GM18868 (cell line): Measurements from ENCODE around the gene FGGY.

ENCODE experiments used
- ATAC-seq: cut with Tn5 transposase; IDR thresholded peaks from one replicate; pipeline ENCODE4 v1.9.1; 2021; ENCODE audit warnings: mild to moderate bottlenecking, moderate library complexity; ENCODE audit not compliant: unreplicated experiment

The FGGY gene

DNA sequence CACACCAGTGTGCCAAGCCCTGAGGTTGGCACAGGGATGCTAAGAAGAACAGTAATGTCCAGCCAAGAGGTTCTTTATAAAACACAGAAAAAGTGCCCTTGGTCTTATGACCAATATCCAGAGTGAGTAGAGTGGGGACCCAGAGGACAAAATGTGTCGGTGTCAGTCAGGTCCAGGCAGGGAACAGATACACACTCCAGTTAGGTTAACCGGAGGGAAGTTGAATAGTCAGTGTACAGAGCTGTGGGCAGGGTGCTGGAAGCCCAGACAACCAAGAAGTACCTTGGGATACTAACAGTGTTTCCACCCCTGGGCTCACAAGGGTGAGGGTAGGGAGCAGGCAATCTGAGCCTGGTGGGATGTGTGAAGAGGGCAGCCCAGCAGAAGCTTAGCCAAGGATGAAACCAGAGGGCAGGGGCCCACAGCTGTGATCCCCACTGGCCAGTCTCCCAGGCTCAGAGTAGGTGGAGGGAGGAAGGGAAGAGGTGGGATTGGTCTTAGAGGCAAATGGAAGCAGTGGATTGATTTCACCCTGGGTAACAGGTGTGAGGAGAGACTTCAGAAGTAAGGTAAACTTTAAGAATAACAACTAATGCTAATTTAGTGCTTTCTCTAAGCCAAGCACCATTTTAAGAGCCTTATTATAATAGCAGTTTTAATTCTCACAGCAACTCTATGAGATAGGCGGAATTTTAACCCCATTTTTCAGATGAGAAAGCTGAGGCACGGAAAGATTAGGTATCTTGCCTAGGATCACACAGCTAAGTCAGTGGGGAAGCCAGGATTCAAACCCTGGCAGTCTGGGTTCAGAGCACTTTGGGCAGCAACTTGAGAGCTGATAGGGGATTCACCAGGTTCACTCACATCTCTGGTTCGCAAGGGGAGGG, 374.4 kb downstream of the FGGY start:
- ATAC-seq: no peak

DNA sequence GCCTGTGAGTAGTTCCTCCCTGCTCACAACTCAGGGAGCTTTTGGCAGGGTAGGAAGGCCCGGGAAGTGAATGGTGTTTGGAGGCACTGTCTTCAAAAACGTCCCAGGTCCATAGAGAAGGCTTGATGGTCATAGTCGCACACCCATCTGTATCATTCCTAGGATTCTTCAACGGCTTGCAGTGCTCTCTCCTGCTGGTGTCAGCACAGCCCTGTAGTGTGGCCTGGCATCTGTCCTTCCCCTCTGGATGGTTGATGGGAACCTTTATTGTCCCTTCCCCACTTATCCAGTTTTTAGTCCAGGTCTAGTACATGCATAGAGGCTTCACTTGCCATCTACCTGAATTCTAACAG, 375.0 kb downstream of the FGGY start:
- no peak for ATAC-seq

DNA sequence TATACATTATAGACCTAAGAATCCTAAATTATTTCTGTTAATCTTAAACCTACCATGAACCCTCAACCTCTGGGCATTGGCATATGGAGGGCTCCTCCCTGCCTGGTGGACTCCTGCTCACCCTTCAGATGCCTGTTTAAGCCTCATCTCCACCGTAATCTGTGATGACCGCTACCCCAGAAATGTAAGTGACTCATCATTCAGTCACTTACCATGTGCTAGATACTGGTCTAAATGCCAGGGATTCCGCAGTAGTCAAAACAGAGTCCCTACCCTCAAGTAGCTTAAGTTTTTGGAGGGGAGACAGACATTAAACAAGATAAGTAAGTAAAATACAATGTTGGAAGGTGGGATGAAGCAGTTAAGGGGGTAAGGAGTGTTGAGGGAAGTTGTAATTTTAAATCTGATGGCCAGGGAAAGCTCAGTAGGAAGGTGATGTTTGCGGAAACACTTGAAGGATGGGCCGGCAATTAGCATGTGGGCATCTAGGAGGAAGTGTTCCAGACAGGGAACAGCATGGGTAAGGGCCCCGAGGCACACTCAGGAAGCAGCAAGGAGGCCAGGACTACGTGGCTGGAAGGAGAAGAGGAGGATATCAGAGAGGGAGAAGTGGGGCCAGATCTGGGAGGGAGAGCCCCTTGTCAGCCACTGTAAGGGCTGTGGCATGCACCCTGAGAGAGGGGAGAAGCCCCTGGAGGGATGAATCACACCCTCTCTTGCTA, 376.1 kb downstream of the FGGY start:
- no peak for ATAC-seq

- no peak for ATAC-seq
Observed at GRCh38 chr1:59673573-59674450, 376.9 kb downstream of the FGGY start.

DNA sequence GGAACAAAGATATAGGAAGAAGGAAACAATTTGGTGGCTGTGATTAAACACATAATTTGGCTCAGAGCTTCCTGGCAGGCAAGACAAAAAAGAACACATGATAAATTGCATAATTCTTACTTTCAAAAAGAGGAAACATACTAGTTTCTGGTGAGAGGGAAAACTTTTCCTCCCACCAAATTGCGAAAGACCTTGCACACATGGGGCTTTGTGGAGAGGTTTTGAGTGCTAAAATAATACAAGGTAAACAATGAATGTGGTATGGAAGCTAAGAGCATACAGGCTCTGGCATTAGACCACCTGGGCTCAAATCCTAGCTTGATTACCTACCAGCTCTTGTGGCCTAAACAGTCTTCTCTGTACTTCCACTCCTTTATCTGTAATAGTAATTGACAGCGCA, 377.7 kb downstream of the FGGY start:
- no peak for ATAC-seq

GRCh38 chr1:59675936-59676335, 379.0 kb downstream of the FGGY start:
- ATAC-seq: no peak

DNA sequence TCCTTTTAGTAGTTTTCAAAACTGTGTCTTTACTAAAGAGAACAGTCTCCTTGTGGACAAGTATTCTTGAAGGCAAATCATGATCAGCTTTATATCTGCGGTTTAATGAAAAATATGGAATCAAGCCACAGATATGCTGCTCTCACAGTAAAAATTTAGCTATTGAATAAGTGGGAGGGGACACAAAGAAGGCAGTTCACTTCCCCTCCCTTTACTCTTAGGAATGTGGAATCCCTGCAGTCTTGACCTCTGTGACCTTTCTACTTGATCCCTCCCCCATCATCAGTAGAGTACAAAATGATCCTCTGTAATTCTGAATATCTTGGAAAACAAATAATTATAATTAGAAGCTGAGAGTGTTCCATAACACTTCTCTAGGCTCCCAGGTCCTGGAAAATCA, 381.1 kb downstream of the FGGY start:
- no peak for ATAC-seq

GRCh38 chr1:59678493-59679228, 381.8 kb downstream of the FGGY start:
- ATAC-seq: no peak

DNA sequence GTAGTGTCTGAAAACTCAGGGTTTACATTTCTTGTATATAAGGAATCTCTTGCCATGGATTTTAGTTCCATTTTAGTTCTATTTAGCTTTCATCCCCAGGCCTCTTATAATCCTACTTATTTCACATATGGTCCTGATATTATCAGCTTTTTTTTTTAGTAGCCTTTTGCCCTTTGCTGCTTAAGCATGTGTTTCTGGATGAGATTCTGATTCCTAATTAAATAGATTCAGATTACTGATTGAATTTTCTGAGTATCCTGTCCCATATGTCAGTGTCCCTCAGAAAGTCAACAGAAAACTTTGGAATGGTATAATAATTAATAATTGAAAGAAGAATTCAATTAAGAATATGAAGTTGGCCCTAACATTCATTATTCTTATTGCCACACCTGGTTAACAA, 383.1 kb downstream of the FGGY start:
- no peak for ATAC-seq

DNA sequence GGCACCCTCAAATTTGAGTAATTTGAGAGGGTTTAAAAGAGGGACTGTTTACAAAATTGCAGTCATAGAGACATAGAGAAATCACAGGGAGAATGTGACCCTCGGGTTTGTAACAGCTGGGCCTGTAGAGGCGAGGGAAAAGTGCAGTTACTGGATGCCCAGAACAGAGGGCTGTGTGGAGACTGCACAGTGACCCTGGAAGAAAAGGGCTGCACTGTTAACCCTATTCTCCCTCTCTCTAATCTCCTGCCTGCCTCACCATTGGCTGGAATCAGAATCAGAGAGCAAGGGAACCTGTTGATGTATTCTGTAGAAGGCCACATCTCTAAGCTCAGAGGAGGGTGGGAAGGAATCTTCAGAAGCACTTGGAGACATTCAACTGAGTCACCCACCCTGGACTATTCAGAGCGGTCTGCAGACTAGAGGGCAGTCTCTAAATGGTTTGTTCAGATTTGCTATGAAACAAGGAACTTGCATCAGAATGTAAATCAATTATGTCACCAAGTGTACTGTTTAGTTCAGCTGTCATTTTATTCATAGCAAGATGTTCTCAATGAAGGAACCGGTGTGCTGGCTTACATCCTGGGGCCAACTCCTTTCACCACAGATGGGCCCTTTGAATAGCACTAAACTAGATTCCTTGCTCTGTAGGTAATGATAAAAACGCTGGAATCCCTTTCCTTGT, 385.6 kb downstream of the FGGY start:
- ATAC-seq: no peak

- ATAC-seq: no peak
Observed at GRCh38 chr1:59683197-59683596, 386.3 kb downstream of the FGGY start.

DNA sequence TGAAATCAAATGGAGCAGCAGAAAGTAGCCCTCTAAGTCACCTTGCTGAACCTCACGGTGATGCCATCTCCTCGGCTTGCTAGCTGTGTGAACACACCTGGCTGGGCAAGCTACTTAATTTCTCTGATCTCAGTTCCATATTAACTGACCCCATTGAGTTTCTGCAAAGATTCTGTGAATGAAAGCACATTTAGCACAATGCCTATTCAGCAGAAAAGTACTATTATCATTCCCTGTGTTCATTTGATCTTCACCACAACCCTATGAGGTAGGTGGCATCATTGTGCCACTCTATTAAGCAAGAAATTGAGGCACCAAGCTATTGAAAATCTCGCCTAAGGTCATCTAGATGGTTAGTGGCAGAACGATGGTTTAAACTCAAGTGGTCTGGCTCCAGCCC, 387.8 kb downstream of the FGGY start:
- no peak for ATAC-seq

DNA sequence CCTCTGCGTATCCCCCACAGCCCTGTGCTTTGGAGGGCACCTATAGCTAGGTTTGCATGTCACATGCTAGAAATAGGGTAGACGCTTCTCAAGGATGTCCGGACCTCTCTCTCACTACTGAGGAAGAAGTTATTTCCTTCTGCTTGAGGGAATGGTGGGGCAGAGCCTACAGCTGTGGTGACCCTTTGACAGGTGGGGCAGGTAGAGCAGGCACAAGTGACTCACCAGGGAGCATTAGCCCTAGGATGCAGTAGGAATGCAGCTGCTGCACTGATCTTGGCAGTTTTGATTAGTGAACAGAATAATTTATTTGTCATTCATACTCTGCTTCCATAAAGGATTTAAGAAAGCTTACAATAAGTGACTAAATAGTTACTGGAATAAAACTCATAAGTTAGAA, 388.2 kb downstream of the FGGY start:
- ATAC-seq: no peak

DNA sequence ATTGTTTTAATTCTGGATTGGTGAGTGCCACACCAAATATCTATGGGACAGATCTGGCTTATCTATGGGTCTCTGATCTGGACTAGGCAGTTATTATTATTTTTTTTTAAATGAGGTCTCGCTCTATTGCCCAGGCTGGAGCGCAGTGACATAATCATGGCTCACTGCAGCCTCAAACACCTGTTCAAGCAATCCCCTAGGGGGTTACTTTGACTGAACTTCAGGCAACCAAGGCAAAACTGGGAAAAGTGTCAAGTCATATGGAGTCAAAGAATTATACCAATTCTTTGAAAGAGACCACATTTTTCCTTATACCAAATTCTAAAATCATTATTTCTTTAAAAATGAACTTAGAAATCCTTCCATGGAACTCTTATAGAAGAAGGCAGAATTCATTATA, 388.8 kb downstream of the FGGY start:
- no peak for ATAC-seq

GRCh38 chr1:59686170-59686569, 389.3 kb downstream of the FGGY start:
- ATAC-seq: no peak

- ATAC-seq: no peak
Observed at GRCh38 chr1:59686574-59686973, 389.7 kb downstream of the FGGY start.

GRCh38 chr1:59687081-59687480, 390.2 kb downstream of the FGGY start:
- no peak for ATAC-seq

- no peak for ATAC-seq
Observed at GRCh38 chr1:59688976-59689375, 392.1 kb downstream of the FGGY start.

- no peak for ATAC-seq
Observed at GRCh38 chr1:59689730-59690129, 392.8 kb downstream of the FGGY start.
